Liver (tissue), 9 donors: ENCODE measurements around the gene CSNK1E. TPM values are rescaled to one million over a fixed set of nuclear protein-coding genes. Genes with fewer than 3 reads are reported as not detected.

ENCODE experiments used
- DNase-seq: peaks from one replicate; pipeline ENCODE4 v3.0.0-alpha.2; 2017; ENCODE audit warnings: low spot score
- H3K27ac ChIP-seq, 2 donors: one replicate each; pipeline ENCODE4 v1.7.0; 2013; ENCODE audit warnings: inconsistent platforms in 2 of 2, low read length in 2 of 2, control low read depth in 1 of 2, low read depth in 1 of 2, mild to moderate bottlenecking in 1 of 2
- H3K27me3 ChIP-seq, 4 donors: one replicate each; pipeline versions ENCODE4 v1.6.1 to v1.7.0; 2013; ENCODE audit warnings: low read length in 3 of 4, inconsistent platforms in 1 of 4, mild to moderate bottlenecking in 1 of 4, moderate library complexity in 1 of 4; ENCODE audit not compliant: control insufficient read depth in 4 of 4, insufficient read depth in 4 of 4
- H3K36me3 ChIP-seq, 4 donors: one replicate each; pipeline versions ENCODE4 v1.6.1 to v1.7.0; 2013; ENCODE audit warnings: low read length in 3 of 4, mild to moderate bottlenecking in 3 of 4, low read depth in 1 of 4, moderate library complexity in 1 of 4; ENCODE audit not compliant: control insufficient read depth in 4 of 4, insufficient read depth in 3 of 4
- H3K4me1 ChIP-seq, 4 donors: one replicate each; pipeline versions ENCODE4 v1.6.1 to v1.7.0; 2013; ENCODE audit warnings: low read length in 3 of 4, mild to moderate bottlenecking in 3 of 4, moderate library complexity in 1 of 4; ENCODE audit not compliant: control insufficient read depth in 4 of 4, insufficient read depth in 4 of 4
- H3K4me3 ChIP-seq, 3 donors: one replicate each; pipeline versions ENCODE4 v1.6.1 to v1.7.0; 2013; ENCODE audit warnings: low read length in 3 of 3, control low read depth in 1 of 3, low read depth in 1 of 3, mild to moderate bottlenecking in 1 of 3
- H3K9ac ChIP-seq, 2 donors: one replicate each; pipeline ENCODE4 v1.7.0; 2013; ENCODE audit warnings: low read length in 2 of 2, mild to moderate bottlenecking in 2 of 2, moderate library complexity in 2 of 2, control low read depth in 1 of 2, low read depth in 1 of 2
- H3K9me3 ChIP-seq, 4 donors: one replicate each; pipeline versions ENCODE4 v1.6.1 to v1.7.0; 2013; ENCODE audit warnings: low read length in 3 of 4; ENCODE audit not compliant: control insufficient read depth in 4 of 4
- EGR1 ChIP-seq, 2 donors: IDR thresholded peaks; 2 replicates each; pipeline ENCODE4 v1.6.1; 2016 to 2018; ENCODE audit warnings: antibody characterized with exemption in 2 of 2, low read depth in 2 of 2
- FOXA1 ChIP-seq: IDR thresholded peaks from 2 replicates; pipeline ENCODE4 v1.6.1; 2016; ENCODE audit warnings: antibody characterized with exemption
- FOXA2 ChIP-seq: IDR thresholded peaks from 2 replicates; pipeline ENCODE4 v1.6.1; 2016; ENCODE audit warnings: antibody characterized with exemption
- GABPA ChIP-seq, 2 donors: IDR thresholded peaks in 1 of 2; conservative IDR thresholded peaks in 1 of 2; 2 replicates each; pipeline ENCODE4 v1.6.1; 2016; ENCODE audit warnings: antibody characterized with exemption in 2 of 2, mild to moderate bottlenecking in 1 of 2, moderate library complexity in 1 of 2
- HNF4A ChIP-seq, 2 donors: conservative IDR thresholded peaks; 2 replicates each; pipeline ENCODE4 v1.6.1; 2016; ENCODE audit warnings: antibody characterized with exemption in 2 of 2, mild to moderate bottlenecking in 2 of 2
- HNF4G ChIP-seq: IDR thresholded peaks from 2 replicates; pipeline ENCODE4 v1.6.1; 2016; ENCODE audit warnings: antibody characterized with exemption
- JUND ChIP-seq, 2 donors: IDR thresholded peaks; 2 replicates each; pipeline ENCODE4 v1.6.1; 2016; ENCODE audit warnings: antibody characterized with exemption in 2 of 2
- MAX ChIP-seq: IDR thresholded peaks from 2 replicates; pipeline ENCODE4 v1.6.1; 2016; ENCODE audit warnings: antibody characterized with exemption
- NR2F2 ChIP-seq: IDR thresholded peaks from 2 replicates; pipeline ENCODE4 v1.6.1; 2016; ENCODE audit warnings: antibody characterized with exemption
- REST ChIP-seq: IDR thresholded peaks from 2 replicates; pipeline ENCODE4 v1.6.1; 2016; ENCODE audit warnings: antibody characterized with exemption, mild to moderate bottlenecking
- RXRA ChIP-seq, 2 donors: IDR thresholded peaks; 2 replicates each; pipeline ENCODE4 v1.6.1; 2017 to 2018; ENCODE audit warnings: antibody characterized with exemption in 2 of 2, mild to moderate bottlenecking in 1 of 2
- SP1 ChIP-seq: IDR thresholded peaks from 2 replicates; pipeline ENCODE4 v1.6.1; 2018; ENCODE audit warnings: antibody characterized with exemption, mild to moderate bottlenecking
- TAF1 ChIP-seq: conservative IDR thresholded peaks from 2 replicates; pipeline ENCODE4 v1.6.1; 2016; ENCODE audit warnings: antibody characterized with exemption, mild to moderate bottlenecking
- YY1 ChIP-seq: IDR thresholded peaks from 2 replicates; pipeline ENCODE4 v1.6.1; 2016; ENCODE audit warnings: antibody characterized with exemption, mild to moderate bottlenecking
- ZBTB33 ChIP-seq: IDR thresholded peaks from 2 replicates; pipeline ENCODE4 v1.6.1; 2016; ENCODE audit warnings: antibody characterized with exemption
- WGBS: extraction: QIAGEN DNeasy Blood & Tissue Kit; methylation state at CpG from one replicate; pipeline ENCODE4 v1.1.7; 2013; 5-methylcytosine and 5-hydroxymethylcytosine counted together
- polyA plus RNA-seq, 2 donors: library from polyadenylated mRNA; stranded (reverse) in 1 of 2; unstranded in 1 of 2; fragments of 200-250 nt in 1 of 2; fragments of >200 nt in 1 of 2; fragmentation: Nextera tagmentation in 1 of 2; extraction: Ambion mirVana in 1 of 2; gene quantifications; one replicate each; pipeline versions ENCODE4 v1.2.1 to v1.2.3, GENCODE V29; 2013 to 2015
- total RNA-seq, 2 donors: library from RNA; depleted of rRNA; stranded (reverse); fragments of >200 nt; gene quantifications; one replicate each; pipeline ENCODE4 v1.2.3, GENCODE V29; 2014
- TF ChIP-seq, protein P1 (sequence below): fragments of 150-350 bp; IDR thresholded peaks from 2 replicates; pipeline ENCODE4 v1.5.1; 2017; ENCODE audit warnings: improper control_type of control experiment, low read depth, low read length; ENCODE audit not compliant: missing input control
- TF ChIP-seq, protein P2 (sequence below): IDR thresholded peaks from 2 replicates; pipeline ENCODE4 v1.6.1; 2016; ENCODE audit warnings: antibody characterized with exemption
- donor health status: healthy.
- donor health status: healthy.
- donor health status: healthy.
- donor health status: healthy.
- donor health status: healthy.

Gene CSNK1E
- total and polyA plus RNA-seq, 4 donors: 8.4 to 27.4 (median 13.7) TPM

- Histone ChIP-seq H3K9me3 (no peaks in the 10 kb centered on the region), H3K36me3 (no peaks in the 10 kb centered on the region), H3K4me1 (peaks cover 0 to 8% (median 4%) of the 10 kb centered on the region in 4 donors), H3K27me3 (no peaks in the 10 kb centered on the region), H3K4me3 (no peak overlapping the region), H3K27ac (no peak overlapping the region), H3K9ac (no peak overlapping the region)
- TF ChIP-seq REST (no peak), EGR1 (IDR thresholded peaks at IDR 0.05; ENCODE audit: low read depth in 2 of 2) (no peak), RXRA (IDR thresholded peaks at IDR 0.05) (no peak), HNF4A (conservative IDR thresholded peaks at IDR 0.05) (no peak), JUND (IDR thresholded peaks at IDR 0.05) (no peak), FOXA2 (no peak), MAX (no peak), SP1 (no peak), YY1 (no peak), GABPA (IDR thresholded peaks at IDR 0.05 in 1 of 2, conservative IDR thresholded peaks at IDR 0.05 in 1 of 2) (no peak), ZBTB33 (no peak), HNF4G (no peak), TAF1 (no peak), FOXA1 (no peak), NR2F2 (no peak)
- TF ChIP-seq, protein P1, sequence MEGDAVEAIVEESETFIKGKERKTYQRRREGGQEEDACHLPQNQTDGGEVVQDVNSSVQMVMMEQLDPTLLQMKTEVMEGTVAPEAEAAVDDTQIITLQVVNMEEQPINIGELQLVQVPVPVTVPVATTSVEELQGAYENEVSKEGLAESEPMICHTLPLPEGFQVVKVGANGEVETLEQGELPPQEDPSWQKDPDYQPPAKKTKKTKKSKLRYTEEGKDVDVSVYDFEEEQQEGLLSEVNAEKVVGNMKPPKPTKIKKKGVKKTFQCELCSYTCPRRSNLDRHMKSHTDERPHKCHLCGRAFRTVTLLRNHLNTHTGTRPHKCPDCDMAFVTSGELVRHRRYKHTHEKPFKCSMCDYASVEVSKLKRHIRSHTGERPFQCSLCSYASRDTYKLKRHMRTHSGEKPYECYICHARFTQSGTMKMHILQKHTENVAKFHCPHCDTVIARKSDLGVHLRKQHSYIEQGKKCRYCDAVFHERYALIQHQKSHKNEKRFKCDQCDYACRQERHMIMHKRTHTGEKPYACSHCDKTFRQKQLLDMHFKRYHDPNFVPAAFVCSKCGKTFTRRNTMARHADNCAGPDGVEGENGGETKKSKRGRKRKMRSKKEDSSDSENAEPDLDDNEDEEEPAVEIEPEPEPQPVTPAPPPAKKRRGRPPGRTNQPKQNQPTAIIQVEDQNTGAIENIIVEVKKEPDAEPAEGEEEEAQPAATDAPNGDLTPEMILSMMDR: no peak
- TF ChIP-seq, protein P2, sequence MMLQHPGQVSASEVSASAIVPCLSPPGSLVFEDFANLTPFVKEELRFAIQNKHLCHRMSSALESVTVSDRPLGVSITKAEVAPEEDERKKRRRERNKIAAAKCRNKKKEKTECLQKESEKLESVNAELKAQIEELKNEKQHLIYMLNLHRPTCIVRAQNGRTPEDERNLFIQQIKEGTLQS: no peak
- DNase-seq: no peak
- 94% methylated on average over 4 of the region's 4 CpGs for WGBS
Observed at GRCh38 chr22:38338772-38339379, 21.6 kb upstream of the CSNK1E start.
